Duodenal mucosa (tissue), 2 donors: ENCODE data around the gene ATP2A2.

ENCODE experiments used
- H3K27ac ChIP-seq: one replicate; pipeline ENCODE4 v1.7.0; 2013; ENCODE audit warnings: low read depth, low read length
- H3K27me3 ChIP-seq, 2 donors: one replicate each; pipeline ENCODE4 v1.7.0; 2013; ENCODE audit warnings: low read length in 2 of 2, control low read depth in 1 of 2; ENCODE audit not compliant: insufficient read depth in 2 of 2, control insufficient read depth in 1 of 2
- H3K36me3 ChIP-seq, 2 donors: one replicate each; pipeline ENCODE4 v1.7.0; 2013; ENCODE audit warnings: low read length in 2 of 2, control low read depth in 1 of 2; ENCODE audit not compliant: insufficient read depth in 2 of 2, control insufficient read depth in 1 of 2
- H3K4me1 ChIP-seq, 2 donors: one replicate each; pipeline ENCODE4 v1.7.0; 2013; ENCODE audit warnings: low read length in 2 of 2, control low read depth in 1 of 2; ENCODE audit not compliant: insufficient read depth in 2 of 2, control insufficient read depth in 1 of 2
- H3K4me3 ChIP-seq, 2 donors: one replicate each; pipeline ENCODE4 v1.7.0; 2013; ENCODE audit warnings: low read length in 2 of 2, low read depth in 1 of 2
- H3K9ac ChIP-seq, 2 donors: one replicate each; pipeline ENCODE4 v1.7.0; 2013; ENCODE audit warnings: low read length in 2 of 2, low read depth in 1 of 2
- H3K9me3 ChIP-seq, 2 donors: one replicate each; pipeline ENCODE4 v1.7.0; 2013; ENCODE audit warnings: low read length in 2 of 2, control low read depth in 1 of 2; ENCODE audit not compliant: control insufficient read depth in 1 of 2

Gene ATP2A2

GRCh38 chr12:110316861-110317260, 35.8 kb downstream of the ATP2A2 start:
- Histone ChIP-seq H3K36me3 (peaks cover 8 to 26% of the 10 kb centered on the region in 2 donors), H3K27ac (no peak overlapping the region), H3K27me3 (no peaks in the 10 kb centered on the region), H3K9ac (no peak overlapping the region), H3K4me1 (peaks cover 5 to 20% of the 10 kb centered on the region in 2 donors), H3K9me3 (no peaks in the 10 kb centered on the region), H3K4me3 (no peak overlapping the region)

- Histone ChIP-seq H3K9me3 (no peaks in the 10 kb centered on the region), H3K4me3 (no peak overlapping the region), H3K36me3 (peaks cover 8 to 35% of the 10 kb centered on the region in 2 donors), H3K9ac (no peak overlapping the region), H3K27ac (no peak overlapping the region), H3K4me1 (peaks cover under 1 to 17% of the 10 kb centered on the region in 2 donors), H3K27me3 (no peaks in the 10 kb centered on the region)
Observed at GRCh38 chr12:110317911-110318310, 36.9 kb downstream of the ATP2A2 start.

GRCh38 chr12:110320550-110320949, 39.5 kb downstream of the ATP2A2 start:
- H3K9ac ChIP-seq = no peak overlapping the region
- H3K27ac ChIP-seq = no peak overlapping the region
- H3K9me3 ChIP-seq = no peaks in the 10 kb centered on the region
- peaks cover 8 to 57% of the 10 kb centered on the region in 2 donors for H3K36me3 ChIP-seq
- peaks cover 0 to 7% of the 10 kb centered on the region in 2 donors for H3K4me1 ChIP-seq
- H3K4me3 ChIP-seq = no peak overlapping the region
- H3K27me3 ChIP-seq = no peaks in the 10 kb centered on the region

DNA sequence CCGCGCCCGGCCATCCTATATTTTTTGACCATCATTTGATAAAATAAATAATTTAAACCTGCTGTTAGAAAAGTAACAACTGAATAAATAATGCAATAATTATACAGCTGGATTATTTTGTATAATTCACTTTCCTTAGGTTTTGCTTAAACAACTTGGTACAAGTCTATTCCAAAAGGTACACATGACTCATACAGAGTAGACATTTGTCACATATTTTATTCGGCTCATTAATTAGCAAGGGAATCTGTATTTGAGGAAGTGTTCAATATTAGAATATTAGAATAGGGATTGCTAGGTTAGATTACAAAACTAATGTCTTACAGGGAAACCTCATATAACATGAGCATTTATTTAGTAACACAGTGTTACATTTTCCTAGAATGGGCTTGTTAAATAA, 48.7 kb downstream of the ATP2A2 start:
- Histone ChIP-seq H3K9me3 (no peaks in the 10 kb centered on the region), H3K27me3 (no peaks in the 10 kb centered on the region), H3K4me3 (no peak overlapping the region), H3K9ac (no peak overlapping the region), H3K27ac (no peak overlapping the region), H3K36me3 (peaks cover 56 to 90% of the 10 kb centered on the region in 2 donors), H3K4me1 (peaks cover 0 to 7% of the 10 kb centered on the region in 2 donors)

- Histone ChIP-seq H3K4me3 (no peak overlapping the region), H3K27ac (no peak overlapping the region), H3K4me1 (peaks cover 0 to 7% of the 10 kb centered on the region in 2 donors), H3K27me3 (no peaks in the 10 kb centered on the region), H3K9me3 (no peaks in the 10 kb centered on the region), H3K36me3 (peaks cover 60 to 92% of the 10 kb centered on the region in 2 donors), H3K9ac (no peak overlapping the region)
Observed at GRCh38 chr12:110330124-110330523, 49.1 kb downstream of the ATP2A2 start.

DNA sequence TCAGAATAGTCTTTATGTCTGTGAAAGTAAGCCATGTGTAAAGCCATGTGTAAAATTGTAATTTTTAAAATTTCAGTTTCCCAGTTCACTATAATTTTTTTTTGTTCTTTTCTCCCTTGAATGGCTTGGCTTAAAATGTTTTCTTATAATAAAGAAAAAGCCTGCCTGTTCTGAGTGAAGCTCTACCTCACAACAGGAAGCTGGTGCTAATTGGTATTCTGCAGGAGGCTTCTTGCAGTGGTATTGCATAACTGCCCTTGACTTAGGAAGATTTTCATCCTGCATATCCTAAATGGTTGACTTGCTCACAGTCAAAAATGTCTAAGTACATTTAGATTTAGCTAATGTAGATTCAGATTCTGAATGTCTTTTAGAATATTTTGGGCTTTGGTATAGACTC, 49.5 kb downstream of the ATP2A2 start:
- H3K36me3 ChIP-seq = peaks cover 64 to 92% of the 10 kb centered on the region in 2 donors
- H3K9me3 ChIP-seq = no peaks in the 10 kb centered on the region
- peaks cover 0 to 7% of the 10 kb centered on the region in 2 donors for H3K4me1 ChIP-seq
- H3K4me3 ChIP-seq = no peak overlapping the region
- no peak overlapping the region for H3K27ac ChIP-seq
- H3K27me3 ChIP-seq = no peaks in the 10 kb centered on the region
- H3K9ac ChIP-seq = no peak overlapping the region

GRCh38 chr12:110333201-110333600, 52.2 kb downstream of the ATP2A2 start:
- Histone ChIP-seq H3K36me3 (peaks cover 72 to 92% of the 10 kb centered on the region in 2 donors), H3K4me1 (peaks cover 0 to 7% of the 10 kb centered on the region in 2 donors), H3K4me3 (no peak overlapping the region)

GRCh38 chr12:110335481-110336045, 54.5 kb downstream of the ATP2A2 start:
- Histone ChIP-seq H3K4me3 (no peak overlapping the region), H3K27ac (no peak overlapping the region), H3K27me3 (no peaks in the 10 kb centered on the region), H3K36me3 (peaks cover 69 to 94% of the 10 kb centered on the region in 2 donors), H3K9me3 (no peaks in the 10 kb centered on the region), H3K4me1 (peaks cover 4 to 11% of the 10 kb centered on the region in 2 donors), H3K9ac (no peak overlapping the region)

More at GRCh38 chr12:110333201-110333600, 52.2 kb downstream of the ATP2A2 start:
- Histone ChIP-seq H3K27ac (no peak overlapping the region), H3K9ac (no peak overlapping the region), H3K9me3 (no peaks in the 10 kb centered on the region), H3K27me3 (no peaks in the 10 kb centered on the region)

DNA sequence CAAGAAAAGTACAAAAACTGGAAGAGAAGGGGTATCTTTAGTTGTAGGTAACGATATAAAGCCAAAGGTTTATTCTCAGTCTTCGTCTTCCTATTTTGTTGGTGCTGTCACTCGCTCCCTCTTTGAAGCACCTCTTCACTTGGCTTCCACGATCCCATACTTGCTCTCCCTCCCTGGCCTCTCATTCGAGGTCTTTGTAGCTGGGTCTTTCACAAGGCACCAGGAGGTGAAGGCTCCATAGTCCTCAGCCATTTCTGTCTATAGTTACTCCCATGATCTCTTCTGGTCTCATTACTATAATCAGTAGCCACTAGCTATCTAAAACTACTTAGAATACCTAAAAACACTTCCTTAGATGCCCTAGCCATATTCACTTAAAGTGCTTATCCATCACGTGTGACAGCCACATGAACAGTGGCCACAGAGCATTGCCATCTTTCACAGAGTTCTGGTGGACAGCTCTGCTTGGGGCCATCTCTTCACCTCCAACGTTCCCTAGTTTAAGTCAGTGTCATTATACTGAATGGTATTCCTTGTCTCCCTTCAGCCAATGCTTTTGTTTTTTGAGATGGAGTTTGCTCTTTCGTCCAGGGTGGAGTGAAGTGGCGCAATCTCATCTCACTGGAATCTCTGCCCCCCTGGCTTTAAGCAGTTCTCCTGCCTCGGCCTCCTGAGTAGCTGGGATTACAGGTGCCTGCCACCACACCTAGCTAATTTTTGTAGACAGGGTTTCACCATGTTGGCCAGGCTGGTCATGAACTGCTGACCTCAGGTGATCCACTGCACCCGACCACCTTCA, 57.1 kb downstream of the ATP2A2 start:
- no peaks in the 10 kb centered on the region for H3K9me3 ChIP-seq

DNA sequence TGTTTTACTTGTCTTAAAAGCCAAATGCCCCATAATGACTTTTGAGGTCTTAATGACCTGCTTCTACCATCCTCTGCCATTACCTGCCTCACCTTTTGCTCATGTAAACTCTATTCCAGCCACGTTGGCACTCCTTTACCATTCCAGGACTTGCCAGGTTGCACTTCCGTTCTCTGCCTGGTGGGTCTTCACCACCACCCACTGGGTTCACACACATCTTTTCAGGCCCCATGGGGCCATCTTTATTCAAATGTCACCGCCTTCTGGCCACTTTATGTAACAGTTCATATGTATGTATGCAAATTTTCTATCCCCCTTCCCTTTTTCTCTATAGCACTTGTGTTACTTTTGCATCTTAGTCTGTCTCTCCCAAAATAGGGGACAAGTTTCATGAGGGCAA, 57.7 kb downstream of the ATP2A2 start:
- H3K36me3 ChIP-seq = peaks cover 73 to 100% of the 10 kb centered on the region in 2 donors

More for the DNA sequence above, 57.1 kb downstream of the ATP2A2 start:
- Histone ChIP-seq H3K9ac (no peak overlapping the region), H3K36me3 (peaks cover 75 to 99% of the 10 kb centered on the region in 2 donors), H3K4me1 (peaks cover 4 to 11% of the 10 kb centered on the region in 2 donors), H3K4me3 (no peak overlapping the region), H3K27ac (no peak overlapping the region), H3K27me3 (no peaks in the 10 kb centered on the region)

More for the DNA sequence above, 57.7 kb downstream of the ATP2A2 start:
- H3K9me3 ChIP-seq = no peaks in the 10 kb centered on the region
- H3K4me1 ChIP-seq = peaks cover 4 to 11% of the 10 kb centered on the region in 2 donors
- no peak overlapping the region for H3K9ac ChIP-seq
- H3K27me3 ChIP-seq = no peaks in the 10 kb centered on the region
- H3K4me3 ChIP-seq = no peak overlapping the region
- H3K27ac ChIP-seq = no peak overlapping the region
